Measurements from ENCODE around the gene PRKG1. TPM values are rescaled to one million over a fixed set of nuclear protein-coding genes. Genes with fewer than 3 reads are reported as not detected.

Gene PRKG1
- total and polyA plus RNA-seq, 4 donors: 26.2 to 199 (median 94.1) TPM

GRCh38 chr10:51366044-51366443 is 291.8 kb downstream of the PRKG1 start:
- Histone ChIP-seq H3K27ac (ENCODE audit: low read depth in 1 of 2, low read length in 2 of 2) (no peak overlapping the region), H3K9me3 (ENCODE audit: control insufficient read depth, low read length) (no peaks in the 10 kb centered on the region), H3K36me3 (ENCODE audit: control insufficient read depth in 1 of 2, insufficient read depth in 2 of 2, low read length in 1 of 2) (no peaks in the 10 kb centered on the region), H3K4me3 (ENCODE audit: low read length in 2 of 2) (no peak overlapping the region), H3K4me1 (ENCODE audit: control insufficient read depth in 1 of 2, insufficient read depth in 2 of 2, low read length in 2 of 2) (peaks cover 3 to 6% of the 10 kb centered on the region in 2 donors), H3K27me3 (ENCODE audit: control insufficient read depth in 1 of 2, insufficient read depth in 2 of 2, low read length in 1 of 2) (no peaks in the 10 kb centered on the region)
- DNase-seq: no peak
- intact Hi-C loops (cut with DNase I): no loop called here
- WGBS, 2 donors: 55 to 77% methylated on average over 1 of the region's 1 CpG
- ATAC-seq (ENCODE audit: low FRiP score): no peak

GRCh38 chr10:51367127-51367526 is 292.8 kb downstream of the PRKG1 start:
- peak overlapping the region in 1 of 2 donors; percentile 58 for H3K4me3 ChIP-seq (ENCODE audit: low read length in 2 of 2)
- no peaks in the 10 kb centered on the region for H3K27me3 ChIP-seq (ENCODE audit: control insufficient read depth in 1 of 2, insufficient read depth in 2 of 2, low read length in 1 of 2)
- ATAC-seq (ENCODE audit: low FRiP score): no peak
- no peak for DNase-seq
- H3K36me3 ChIP-seq (ENCODE audit: control insufficient read depth in 1 of 2, insufficient read depth in 2 of 2, low read length in 1 of 2): no peaks in the 10 kb centered on the region
- peaks cover 3 to 12% of the 10 kb centered on the region in 2 donors for H3K4me1 ChIP-seq (ENCODE audit: control insufficient read depth in 1 of 2, insufficient read depth in 2 of 2, low read length in 2 of 2)
- intact Hi-C loops (cut with DNase I): no loop called here
- 2 to 7% methylated on average over 4 of the region's 4 CpGs for WGBS, 2 donors
- no peaks in the 10 kb centered on the region for H3K9me3 ChIP-seq (ENCODE audit: control insufficient read depth, low read length)
- peak overlapping the region in 1 of 2 donors; percentile 57 for H3K27ac ChIP-seq (ENCODE audit: low read depth in 1 of 2, low read length in 2 of 2)

- no peaks in the 10 kb centered on the region for H3K9me3 ChIP-seq (ENCODE audit: control insufficient read depth, low read length)
- H3K27me3 ChIP-seq (ENCODE audit: control insufficient read depth in 1 of 2, insufficient read depth in 2 of 2, low read length in 1 of 2): no peaks in the 10 kb centered on the region
- no peaks in the 10 kb centered on the region for H3K36me3 ChIP-seq (ENCODE audit: control insufficient read depth in 1 of 2, insufficient read depth in 2 of 2, low read length in 1 of 2)
- 24 to 27% methylated on average over 1 of the region's 1 CpG for WGBS, 2 donors
- peak overlapping the region in 1 of 2 donors; percentile 57 for H3K27ac ChIP-seq (ENCODE audit: low read depth in 1 of 2, low read length in 2 of 2)
- no peak for ATAC-seq (ENCODE audit: low FRiP score)
- peaks cover 3 to 12% of the 10 kb centered on the region in 2 donors for H3K4me1 ChIP-seq (ENCODE audit: control insufficient read depth in 1 of 2, insufficient read depth in 2 of 2, low read length in 2 of 2)
- H3K4me3 ChIP-seq (ENCODE audit: low read length in 2 of 2): no peak overlapping the region
- no peak for DNase-seq
- intact Hi-C loops (cut with DNase I): no loop called here
These were observed 293.4 kb downstream of the PRKG1 start for GRCh38 chr10:51367694-51368093.

GRCh38 chr10:51368943-51369342 is 294.7 kb downstream of the PRKG1 start:
- no peak for DNase-seq
- Histone ChIP-seq H3K36me3 (ENCODE audit: control insufficient read depth in 1 of 2, insufficient read depth in 2 of 2, low read length in 1 of 2) (no peaks in the 10 kb centered on the region), H3K9me3 (ENCODE audit: control insufficient read depth, low read length) (no peaks in the 10 kb centered on the region), H3K27ac (ENCODE audit: low read depth in 1 of 2, low read length in 2 of 2) (no peak overlapping the region), H3K4me1 (ENCODE audit: control insufficient read depth in 1 of 2, insufficient read depth in 2 of 2, low read length in 2 of 2) (peaks cover 3 to 12% of the 10 kb centered on the region in 2 donors), H3K27me3 (ENCODE audit: control insufficient read depth in 1 of 2, insufficient read depth in 2 of 2, low read length in 1 of 2) (no peaks in the 10 kb centered on the region), H3K4me3 (ENCODE audit: low read length in 2 of 2) (no peak overlapping the region)
- WGBS, 2 donors: 92 to 94% methylated on average over 5 of the region's 5 CpGs
- intact Hi-C loops (cut with DNase I): no loop called here
- ATAC-seq (ENCODE audit: low FRiP score): no peak

GRCh38 chr10:51369903-51370302 is 295.6 kb downstream of the PRKG1 start:
- DNase-seq (no peak), ATAC-seq (ENCODE audit: low FRiP score) (no peak)
- H3K27ac ChIP-seq (ENCODE audit: low read depth in 1 of 2, low read length in 2 of 2): no peak overlapping the region
- WGBS, 2 donors: 81 to 94% methylated on average over 2 of the region's 2 CpGs
- H3K4me1 ChIP-seq (ENCODE audit: control insufficient read depth in 1 of 2, insufficient read depth in 2 of 2, low read length in 2 of 2): peaks cover 2 to 12% of the 10 kb centered on the region in 2 donors
- H3K27me3 ChIP-seq (ENCODE audit: control insufficient read depth in 1 of 2, insufficient read depth in 2 of 2, low read length in 1 of 2): no peaks in the 10 kb centered on the region
- no peaks in the 10 kb centered on the region for H3K9me3 ChIP-seq (ENCODE audit: control insufficient read depth, low read length)
- no peak overlapping the region for H3K4me3 ChIP-seq (ENCODE audit: low read length in 2 of 2)
- intact Hi-C loops (cut with DNase I): no loop called here
- H3K36me3 ChIP-seq (ENCODE audit: control insufficient read depth in 1 of 2, insufficient read depth in 2 of 2, low read length in 1 of 2): no peaks in the 10 kb centered on the region

- H3K36me3 ChIP-seq (ENCODE audit: control insufficient read depth in 1 of 2, insufficient read depth in 2 of 2, low read length in 1 of 2): no peaks in the 10 kb centered on the region
- WGBS, 2 donors: 15 to 32% methylated on average over 2 of the region's 2 CpGs
- no peak for DNase-seq
- no peak for ATAC-seq (ENCODE audit: low FRiP score)
- H3K27me3 ChIP-seq (ENCODE audit: control insufficient read depth in 1 of 2, insufficient read depth in 2 of 2, low read length in 1 of 2): no peaks in the 10 kb centered on the region
- intact Hi-C loops (cut with DNase I): no loop called here
- peaks cover 2 to 12% of the 10 kb centered on the region in 2 donors for H3K4me1 ChIP-seq (ENCODE audit: control insufficient read depth in 1 of 2, insufficient read depth in 2 of 2, low read length in 2 of 2)
- no peak overlapping the region for H3K4me3 ChIP-seq (ENCODE audit: low read length in 2 of 2)
- no peak overlapping the region for H3K27ac ChIP-seq (ENCODE audit: low read depth in 1 of 2, low read length in 2 of 2)
- H3K9me3 ChIP-seq (ENCODE audit: control insufficient read depth, low read length): no peaks in the 10 kb centered on the region
These were observed 297.5 kb downstream of the PRKG1 start for GRCh38 chr10:51371743-51372142.

GRCh38 chr10:51375790-51376189 is 301.5 kb downstream of the PRKG1 start:
- no peak overlapping the region for H3K4me3 ChIP-seq (ENCODE audit: low read length in 2 of 2)
- intact Hi-C loops (cut with DNase I): no loop called here
- H3K27ac ChIP-seq (ENCODE audit: low read depth in 1 of 2, low read length in 2 of 2): no peak overlapping the region
- ATAC-seq (ENCODE audit: low FRiP score) (no peak), DNase-seq (no peak)
- no peaks in the 10 kb centered on the region for H3K27me3 ChIP-seq (ENCODE audit: control insufficient read depth in 1 of 2, insufficient read depth in 2 of 2, low read length in 1 of 2)
- 50 to 56% methylated on average over 2 of the region's 2 CpGs for WGBS, 2 donors
- H3K36me3 ChIP-seq (ENCODE audit: control insufficient read depth in 1 of 2, insufficient read depth in 2 of 2, low read length in 1 of 2): no peaks in the 10 kb centered on the region
- H3K4me1 ChIP-seq (ENCODE audit: control insufficient read depth in 1 of 2, insufficient read depth in 2 of 2, low read length in 2 of 2): peaks cover 4 to 15% of the 10 kb centered on the region in 2 donors
- H3K9me3 ChIP-seq (ENCODE audit: control insufficient read depth, low read length): no peaks in the 10 kb centered on the region

GRCh38 chr10:51377070-51377931 is 303.0 kb downstream of the PRKG1 start:
- Histone ChIP-seq H3K9me3 (ENCODE audit: control insufficient read depth, low read length) (no peaks in the 10 kb centered on the region), H3K36me3 (ENCODE audit: control insufficient read depth in 1 of 2, insufficient read depth in 2 of 2, low read length in 1 of 2) (no peaks in the 10 kb centered on the region), H3K4me1 (ENCODE audit: control insufficient read depth in 1 of 2, insufficient read depth in 2 of 2, low read length in 2 of 2) (peaks cover 5 to 6% of the 10 kb centered on the region in 2 donors), H3K27ac (ENCODE audit: low read depth in 1 of 2, low read length in 2 of 2) (no peak overlapping the region), H3K4me3 (ENCODE audit: low read length in 2 of 2) (no peak overlapping the region), H3K27me3 (ENCODE audit: control insufficient read depth in 1 of 2, insufficient read depth in 2 of 2, low read length in 1 of 2) (no peaks in the 10 kb centered on the region)
- 81 to 82% methylated on average over 4 of the region's 4 CpGs for WGBS, 2 donors
- DNase-seq (no peak), ATAC-seq (ENCODE audit: low FRiP score) (no peak)
- intact Hi-C loops (cut with DNase I): no loop called here
